ENCODE data around the gene ACP2.
"Not testable (repeated sequence)": the region's sequence is repeated elsewhere in the genome, so short reads cannot be mapped to it uniquely, and the experiment has no call there.

ACP2 gene

GRCh38 chr11:47198161-47198560 is 50.5 kb downstream of the ACP2 start:
- DNase-seq (ENCODE audit: low spot score): not testable (repeated sequence)

GRCh38 chr11:47192111-47192510 is 56.5 kb downstream of the ACP2 start:
- no peak for DNase-seq (ENCODE audit: low spot score)

- DNase-seq (ENCODE audit: low spot score): not testable (repeated sequence)
Observed at GRCh38 chr11:47191137-47191536, 57.5 kb downstream of the ACP2 start.

All from ecto neural progenitor cell (in vitro differentiated cells).